T-cell (primary cell): ENCODE data around the gene MYO1A. TPM values are rescaled to one million over a fixed set of nuclear protein-coding genes. Genes with fewer than 3 reads are reported as not detected.

Experiments
- ATAC-seq, 4 experiments: fragments of 200-7000 bp in 3 of 4; fragments of 150-1000 bp in 1 of 4; cut with Tn5 transposase; replicated peaks in 1 of 4; 1 replicate in 3 of 4; 2 replicates in 1 of 4; pipeline ENCODE4 v1.10.0; 2021; ENCODE audit warnings: moderate library complexity in 3 of 4, mild to moderate bottlenecking in 2 of 4, moderate number of reproducible peaks in 1 of 4
- CTCF ChIA-PET, 2 donors: fragments of 300-600 bp; sonication (Branson Sonifier 250); formaldehyde crosslinking; loops; one replicate each; lab custom pipeline; 2022; ENCODE audit warnings: antibody characterized with exemption in 2 of 2; lab: Charles Lee
- POLR2A ChIA-PET, 2 donors: fragments of 300-600 bp; sonication (Branson Sonifier 250); formaldehyde crosslinking; loops; one replicate each; lab custom pipeline; 2022; ENCODE audit warnings: antibody characterized with exemption in 2 of 2; lab: Charles Lee
- DNase-seq, 35 experiments: peaks; one replicate each; pipeline versions ENCODE4 v3.0.0 to v3.0.0-alpha.2; 2013 to 2023
- H3K27ac ChIP-seq: one replicate; pipeline ENCODE4 v1.5.1; 2013; ENCODE audit warnings: low read length
- H3K27me3 ChIP-seq, 2 experiments: replicated peaks in 1 of 2; 1 replicate in 1 of 2; 2 replicates in 1 of 2; pipeline versions ENCODE4 v1.6.1 to v1.7.0; 2013; ENCODE audit warnings: low read length in 1 of 2, mixed read lengths in 1 of 2; ENCODE audit not compliant: control insufficient read depth in 2 of 2, insufficient read depth in 2 of 2; ENCODE audit errors: extremely low read depth in 1 of 2
- H3K36me3 ChIP-seq, 2 donors: 1 replicate in 1 of 2; 2 replicates in 1 of 2; pipeline versions ENCODE4 v1.6.1 to v1.7.0; 2013; ENCODE audit warnings: low read length in 1 of 2; ENCODE audit not compliant: control insufficient read depth in 2 of 2, insufficient read depth in 1 of 2; ENCODE audit errors: extremely low read depth in 1 of 2
- H3K4me1 ChIP-seq, 2 experiments: 1 replicate in 1 of 2; 2 replicates in 1 of 2; pipeline versions ENCODE4 v1.6.1 to v1.7.0; 2013; ENCODE audit warnings: low read length in 2 of 2, mixed read lengths in 1 of 2; ENCODE audit not compliant: insufficient read depth in 2 of 2, control insufficient read depth in 1 of 2; ENCODE audit errors: extremely low read depth in 1 of 2
- H3K4me3 ChIP-seq, 2 donors: 1 replicate in 1 of 2; 2 replicates in 1 of 2; pipeline versions ENCODE4 v1.5.1 to v1.7.0; 2013; ENCODE audit warnings: mild to moderate bottlenecking in 2 of 2, low read length in 1 of 2, moderate library complexity in 1 of 2; ENCODE audit not compliant: control insufficient read depth in 1 of 2; ENCODE audit errors: extremely low read depth in 1 of 2
- H3K9me3 ChIP-seq: 2 replicates; pipeline ENCODE4 v1.7.0; 2013
- H3K27ac Mint-ChIP-seq, 2 donors: one replicate each; pipeline ENCODE4 v1.8.0; 2020 to 2021; ENCODE audit warnings: mild to moderate bottlenecking in 2 of 2, mixed read lengths in 2 of 2
- H3K27me3 Mint-ChIP-seq, 2 donors: one replicate each; pipeline ENCODE4 v1.8.0; 2021 to 2022; ENCODE audit warnings: mixed read lengths in 2 of 2
- H3K36me3 Mint-ChIP-seq: one replicate; pipeline ENCODE4 v1.8.0; 2021; ENCODE audit warnings: mixed read lengths
- H3K4me1 Mint-ChIP-seq, 3 donors: one replicate each; pipeline ENCODE4 v1.8.0; 2020 to 2022; ENCODE audit warnings: mixed read lengths in 3 of 3, mild to moderate bottlenecking in 1 of 3
- H3K4me3 Mint-ChIP-seq, 3 donors: one replicate each; pipeline ENCODE4 v1.8.0; 2020 to 2022; ENCODE audit warnings: mild to moderate bottlenecking in 3 of 3, mixed read lengths in 3 of 3, moderate library complexity in 3 of 3
- H3K9me3 Mint-ChIP-seq, 3 donors: one replicate each; pipeline ENCODE4 v1.8.0; 2020 to 2022; ENCODE audit warnings: mixed read lengths in 3 of 3
- WGBS: methylation state at CpG from one replicate; pipeline ENCODE4 v1.1.5; 2013; ENCODE audit warnings: missing lambda C conversion rate; ENCODE audit not compliant: insufficient coverage; 5-methylcytosine and 5-hydroxymethylcytosine counted together
- total RNA-seq, 35 experiments: library from RNA in 6 of 35; stranded (reverse) in 6 of 35; fragments of 120-200 nt in 1 of 35; gene quantifications; one replicate each; pipeline versions ENCODE4 v1.2.1 to v1.2.4 and lab custom pipeline; 2013 to 2026

The MYO1A gene
- total RNA-seq, 5 donors from 2014 or later (not counting 1 experiment from before 2014, with no cell fraction given): 0.54 to 2.2 (median 1.4) TPM

- Mint-ChIP-seq H3K9me3 (no peaks in the 10 kb centered on the region), H3K4me3 (no peak overlapping the region), H3K27me3 (no peaks in the 10 kb centered on the region), H3K4me1 (peaks cover 9 to 15% (median 13%) of the 10 kb centered on the region in 3 donors), H3K36me3 (peaks cover 11% of the 10 kb centered on the region), H3K27ac (no peak overlapping the region)
- Histone ChIP-seq H3K9me3 (no peaks in the 10 kb centered on the region), H3K27me3 (no peaks in the 10 kb centered on the region), H3K27ac (no peak overlapping the region), H3K4me3 (no peak overlapping the region), H3K4me1 (peaks cover 0 to 14% of the 10 kb centered on the region in 2 experiments), H3K36me3 (peaks cover 3 to 7% of the 10 kb centered on the region in 2 donors)
- WGBS: 36% methylated on average over 2 of the region's 8 CpGs
- ChIA-PET CTCF (no interaction called here), POLR2A (interaction anchor here in 1 of 2 donors (0.7 kb wide), 1 partner anchor 45 kb away, joined by 4 read pairs; no protein-coding TSS in a partner anchor)
- ATAC-seq (no peak), DNase-seq (no peak)
These were observed 58.3 kb downstream of the MYO1A start for GRCh38 chr12:56991319-56992246.

- Mint-ChIP-seq H3K4me1 (peaks cover 9 to 15% (median 15%) of the 10 kb centered on the region in 3 donors), H3K27me3 (no peaks in the 10 kb centered on the region), H3K4me3 (no peak overlapping the region), H3K9me3 (no peaks in the 10 kb centered on the region), H3K27ac (no peak overlapping the region), H3K36me3 (peaks cover 3% of the 10 kb centered on the region)
- CTCF ChIA-PET: no interaction called here
- Histone ChIP-seq H3K9me3 (no peaks in the 10 kb centered on the region), H3K27me3 (no peaks in the 10 kb centered on the region), H3K36me3 (peaks cover 3 to 5% of the 10 kb centered on the region in 2 donors), H3K27ac (no peak overlapping the region), H3K4me3 (no peak overlapping the region), H3K4me1 (peaks cover 0 to 14% of the 10 kb centered on the region in 2 experiments)
- WGBS: 73% methylated on average over 4 of the region's 7 CpGs
- ATAC-seq (no peak), DNase-seq (no peak)
- POLR2A ChIA-PET: no interaction called here
These were observed 59.1 kb downstream of the MYO1A start for GRCh38 chr12:56990648-56991318.

GRCh38 chr12:56989861-56990610, 59.9 kb downstream of the MYO1A start:
- H3K9me3 Mint-ChIP-seq: no peaks in the 10 kb centered on the region
- DNase-seq (no peak), ATAC-seq (no peak)
- ChIA-PET POLR2A (no interaction called here), CTCF (no interaction called here)
- no peaks in the 10 kb centered on the region for H3K27me3 Mint-ChIP-seq
- WGBS: 83% methylated on average over 1 of the region's 7 CpGs
- peaks cover 9 to 15% (median 15%) of the 10 kb centered on the region in 3 donors for H3K4me1 Mint-ChIP-seq
- no peak overlapping the region for H3K27ac ChIP-seq
- no peaks in the 10 kb centered on the region for H3K36me3 ChIP-seq
- H3K9me3 ChIP-seq: no peaks in the 10 kb centered on the region
- no peak overlapping the region for H3K4me3 Mint-ChIP-seq
- H3K27me3 ChIP-seq: no peaks in the 10 kb centered on the region
- H3K4me3 ChIP-seq: no peak overlapping the region
- no peak overlapping the region for H3K27ac Mint-ChIP-seq
- peaks cover 0 to 14% of the 10 kb centered on the region in 2 experiments for H3K4me1 ChIP-seq
- no peaks in the 10 kb centered on the region for H3K36me3 Mint-ChIP-seq

GRCh38 chr12:56988207-56988739, 61.7 kb downstream of the MYO1A start:
- H3K27me3 ChIP-seq: no peaks in the 10 kb centered on the region
- POLR2A ChIA-PET: interaction anchor here in 1 of 2 donors (0.6 kb wide), 1 partner anchor 237 kb away, joined by 3 read pairs; no protein-coding TSS in a partner anchor
- no peaks in the 10 kb centered on the region for H3K36me3 ChIP-seq
- Mint-ChIP-seq H3K36me3 (no peaks in the 10 kb centered on the region), H3K9me3 (no peaks in the 10 kb centered on the region), H3K27me3 (no peaks in the 10 kb centered on the region), H3K4me1 (peaks cover 9 to 15% (median 15%) of the 10 kb centered on the region in 3 donors), H3K4me3 (no peak overlapping the region), H3K27ac (no peak overlapping the region)
- ATAC-seq (no peak), DNase-seq (no peak)
- no peaks in the 10 kb centered on the region for H3K9me3 ChIP-seq
- no peak overlapping the region for H3K4me3 ChIP-seq
- H3K4me1 ChIP-seq: peaks cover 0 to 14% of the 10 kb centered on the region in 2 experiments
- H3K27ac ChIP-seq: no peak overlapping the region
- WGBS: no CpG with 5 or more reads among the region's 5 CpGs
- CTCF ChIA-PET: interaction anchor here (0.5 to 2.4 kb wide), 7 partner anchors 17 to 231 kb away, joined by 3 to 13 read pairs (median 4); no protein-coding TSS in a partner anchor

GRCh38 chr12:56987551-56988053, 62.3 kb downstream of the MYO1A start:
- DNase-seq (peak in 34 of 35 experiments; percentile 41 to 83 (median 66)), ATAC-seq (peak; percentile 78 to 80 (median 80))
- CTCF ChIA-PET: interaction anchor here (0.6 to 2.4 kb wide), 5 partner anchors 17 to 230 kb away, joined by 4 to 13 read pairs (median 11); no protein-coding TSS in a partner anchor
- Histone ChIP-seq H3K27me3 (no peaks in the 10 kb centered on the region), H3K9me3 (no peaks in the 10 kb centered on the region), H3K27ac (no peak overlapping the region), H3K36me3 (no peaks in the 10 kb centered on the region), H3K4me1 (peaks cover 0 to 14% of the 10 kb centered on the region in 2 experiments), H3K4me3 (no peak overlapping the region)
- Mint-ChIP-seq H3K9me3 (no peaks in the 10 kb centered on the region), H3K27ac (no peak overlapping the region), H3K4me1 (peaks cover 9 to 15% (median 15%) of the 10 kb centered on the region in 3 donors), H3K27me3 (no peaks in the 10 kb centered on the region), H3K36me3 (no peaks in the 10 kb centered on the region), H3K4me3 (peak overlapping the region in 1 of 3 donors; percentile 46)
- WGBS: 100% methylated on average over 2 of the region's 11 CpGs
- POLR2A ChIA-PET: interaction anchor here in 1 of 2 donors (0.6 kb wide), 1 partner anchor 236 kb away, joined by 3 read pairs; no protein-coding TSS in a partner anchor
